ENCODE measurements around the gene RXFP3.

DNA sequence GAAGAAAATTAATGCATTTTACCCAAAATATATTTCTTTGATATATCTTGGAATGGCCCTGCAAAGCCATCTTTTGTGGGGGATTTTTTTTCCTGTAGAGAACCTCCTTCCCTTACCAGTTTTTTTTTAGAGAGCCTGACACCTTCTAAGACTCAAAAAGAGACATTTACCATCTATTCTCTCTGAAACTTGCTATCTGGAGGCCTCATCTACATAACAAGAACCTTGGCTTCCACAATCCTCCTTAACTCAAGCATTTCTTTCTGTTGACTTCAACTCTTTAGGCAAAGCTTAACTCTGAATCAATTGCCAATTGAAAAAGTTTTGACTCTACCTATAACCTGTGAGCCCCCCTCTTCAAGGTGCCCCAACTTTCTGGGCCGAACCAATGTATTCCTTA, 42.1 kb downstream of the RXFP3 start:
- TF ChIP-seq, protein P1, sequence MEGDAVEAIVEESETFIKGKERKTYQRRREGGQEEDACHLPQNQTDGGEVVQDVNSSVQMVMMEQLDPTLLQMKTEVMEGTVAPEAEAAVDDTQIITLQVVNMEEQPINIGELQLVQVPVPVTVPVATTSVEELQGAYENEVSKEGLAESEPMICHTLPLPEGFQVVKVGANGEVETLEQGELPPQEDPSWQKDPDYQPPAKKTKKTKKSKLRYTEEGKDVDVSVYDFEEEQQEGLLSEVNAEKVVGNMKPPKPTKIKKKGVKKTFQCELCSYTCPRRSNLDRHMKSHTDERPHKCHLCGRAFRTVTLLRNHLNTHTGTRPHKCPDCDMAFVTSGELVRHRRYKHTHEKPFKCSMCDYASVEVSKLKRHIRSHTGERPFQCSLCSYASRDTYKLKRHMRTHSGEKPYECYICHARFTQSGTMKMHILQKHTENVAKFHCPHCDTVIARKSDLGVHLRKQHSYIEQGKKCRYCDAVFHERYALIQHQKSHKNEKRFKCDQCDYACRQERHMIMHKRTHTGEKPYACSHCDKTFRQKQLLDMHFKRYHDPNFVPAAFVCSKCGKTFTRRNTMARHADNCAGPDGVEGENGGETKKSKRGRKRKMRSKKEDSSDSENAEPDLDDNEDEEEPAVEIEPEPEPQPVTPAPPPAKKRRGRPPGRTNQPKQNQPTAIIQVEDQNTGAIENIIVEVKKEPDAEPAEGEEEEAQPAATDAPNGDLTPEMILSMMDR (IDR thresholded peaks at IDR 0.05): no peak
- no peak for TF ChIP-seq POLR2AphosphoS5 (IDR thresholded peaks at IDR 0.05)
- TF ChIP-seq EP300 (IDR thresholded peaks at IDR 0.05; ENCODE audit: low read depth): no peak
